Loucy (cell line): ENCODE measurements around the gene SVEP1.

Experiments
- H2AFZ ChIP-seq: fragments of 200-600 bp; sonication (generic); 2 replicates; pipeline ENCODE4 v1.6.0; 2016; ENCODE audit warnings: antibody characterized with exemption, mild to moderate bottlenecking, low read length, moderate library complexity
- H3F3A ChIP-seq: fragments of 200-600 bp; 2 replicates; pipeline ENCODE4 v1.6.0; 2016; ENCODE audit warnings: antibody characterized with exemption, low read depth, mild to moderate bottlenecking
- H3K27me3 ChIP-seq: fragments of 200-600 bp; sonication (generic); 2 replicates; pipeline ENCODE4 v1.6.1; 2014; ENCODE audit warnings: low read length, mild to moderate bottlenecking; ENCODE audit not compliant: insufficient read depth, poor library complexity, severe bottlenecking
- H3K36me3 ChIP-seq: fragments of 200-600 bp; sonication (generic); 2 replicates; pipeline ENCODE4 v1.6.1; 2016; ENCODE audit warnings: low read length; ENCODE audit not compliant: insufficient read depth
- H3K4me1 ChIP-seq: fragments of 200-600 bp; sonication (generic); 2 replicates; pipeline ENCODE4 v1.5.1; 2014; ENCODE audit warnings: low read length, mild to moderate bottlenecking; ENCODE audit not compliant: insufficient read depth, poor library complexity, severe bottlenecking
- H3K4me2 ChIP-seq: fragments of 200-600 bp; sonication (generic); 2 replicates; pipeline ENCODE4 v1.6.0; 2014; ENCODE audit warnings: antibody characterized with exemption, low read length, low read depth, mild to moderate bottlenecking; ENCODE audit not compliant: poor library complexity, severe bottlenecking
- H3K4me3 ChIP-seq: fragments of 200-600 bp; sonication (generic); 2 replicates; pipeline ENCODE4 v1.5.1; 2014; ENCODE audit warnings: low read length, mild to moderate bottlenecking, mixed read lengths; ENCODE audit not compliant: poor library complexity, severe bottlenecking
- H3K79me2 ChIP-seq: fragments of 200-600 bp; sonication (generic); 2 replicates; pipeline ENCODE4 v1.6.1; 2014; ENCODE audit warnings: low read length; ENCODE audit not compliant: insufficient read depth
- H3K9ac ChIP-seq: fragments of 200-600 bp; sonication (generic); 2 replicates; pipeline ENCODE4 v1.6.0; 2014; ENCODE audit warnings: mild to moderate bottlenecking, low read depth, low read length, moderate library complexity; ENCODE audit not compliant: poor library complexity, severe bottlenecking
- H3K9me2 ChIP-seq: fragments of 200-600 bp; sonication (generic); replicated peaks from 2 replicates; pipeline ENCODE4 v1.6.1; 2016; ENCODE audit warnings: low read depth, low read length, mixed read lengths
- H3K9me3 ChIP-seq: fragments of 200-600 bp; sonication (generic); 2 replicates; pipeline ENCODE4 v1.6.1; 2014; ENCODE audit warnings: mild to moderate bottlenecking, antibody characterized with exemption, low read length, low read depth; ENCODE audit not compliant: insufficient read depth
- H4K20me1 ChIP-seq: fragments of 200-600 bp; sonication (generic); 2 replicates; pipeline ENCODE4 v1.6.0; 2014; ENCODE audit warnings: antibody characterized with exemption, low read length, mild to moderate bottlenecking; ENCODE audit not compliant: insufficient read depth, poor library complexity, severe bottlenecking
- CTCF ChIP-seq: fragments of 200-600 bp; sonication (generic); conservative IDR thresholded peaks from 2 replicates; pipeline ENCODE4 v1.5.1; 2014; ENCODE audit warnings: mild to moderate bottlenecking, antibody characterized with exemption, low read length
- EZH2phosphoT487 ChIP-seq: fragments of 200-600 bp; IDR thresholded peaks from 2 replicates; pipeline ENCODE4 v1.6.1; 2018; ENCODE audit warnings: antibody characterized with exemption, mild to moderate bottlenecking, moderate library complexity, borderline replicate concordance

Gene SVEP1

GRCh38 chr9:110512817-110513216 is 66.7 kb downstream of the SVEP1 start:
- no peak overlapping the region for H3K4me2 ChIP-seq
- H3K9me3 ChIP-seq: no peaks in the 10 kb centered on the region
- H3K9ac ChIP-seq: no peak overlapping the region
- no peak for TF ChIP-seq CTCF
- TF ChIP-seq EZH2phosphoT487: no peak
- no peak overlapping the region for H3K4me3 ChIP-seq
- H3F3A ChIP-seq: no peaks in the 10 kb centered on the region
- H2AFZ ChIP-seq: no peak overlapping the region
- H3K79me2 ChIP-seq: no peaks in the 10 kb centered on the region
- no peaks in the 10 kb centered on the region for H3K9me2 ChIP-seq
- no peaks in the 10 kb centered on the region for H4K20me1 ChIP-seq
- no peaks in the 10 kb centered on the region for H3K36me3 ChIP-seq
- no peaks in the 10 kb centered on the region for H3K27me3 ChIP-seq
- H3K4me1 ChIP-seq: no peaks in the 10 kb centered on the region

- H3F3A ChIP-seq: no peaks in the 10 kb centered on the region
- no peaks in the 10 kb centered on the region for H3K36me3 ChIP-seq
- H3K4me2 ChIP-seq: no peak overlapping the region
- no peaks in the 10 kb centered on the region for H3K9me2 ChIP-seq
- no peaks in the 10 kb centered on the region for H3K79me2 ChIP-seq
- no peaks in the 10 kb centered on the region for H3K9me3 ChIP-seq
- no peaks in the 10 kb centered on the region for H4K20me1 ChIP-seq
- H2AFZ ChIP-seq: no peak overlapping the region
- TF ChIP-seq EZH2phosphoT487 (no peak), CTCF (no peak)
- H3K27me3 ChIP-seq: no peaks in the 10 kb centered on the region
- no peaks in the 10 kb centered on the region for H3K4me1 ChIP-seq
- H3K9ac ChIP-seq: no peak overlapping the region
- no peak overlapping the region for H3K4me3 ChIP-seq
These were observed 69.7 kb downstream of the SVEP1 start for GRCh38 chr9:110509792-110510191.

- Histone ChIP-seq H3K4me1 (no peaks in the 10 kb centered on the region), H3K79me2 (no peaks in the 10 kb centered on the region), H3K9ac (no peak overlapping the region), H3K27me3 (no peaks in the 10 kb centered on the region), H3F3A (no peaks in the 10 kb centered on the region), H4K20me1 (no peaks in the 10 kb centered on the region), H3K9me2 (no peaks in the 10 kb centered on the region), H3K9me3 (no peaks in the 10 kb centered on the region), H2AFZ (no peak overlapping the region), H3K4me3 (no peak overlapping the region), H3K36me3 (no peaks in the 10 kb centered on the region), H3K4me2 (no peak overlapping the region)
- TF ChIP-seq CTCF: no peak
- no peak for TF ChIP-seq EZH2phosphoT487
These were observed 76.7 kb downstream of the SVEP1 start for GRCh38 chr9:110502842-110503241.
